Esophagus (tissue), 2 donors: ENCODE results near the gene LRRC34. TPM values are rescaled to one million over a fixed set of nuclear protein-coding genes. Genes with fewer than 3 reads are reported as not detected.

Source experiments
- H3K27ac ChIP-seq, 2 donors: one replicate each; pipeline ENCODE4 v1.5.1; 2013; ENCODE audit warnings: low read depth in 2 of 2, mild to moderate bottlenecking in 2 of 2, inconsistent platforms in 1 of 2, low read length in 1 of 2, moderate library complexity in 1 of 2
- H3K27me3 ChIP-seq, 2 donors: one replicate each; pipeline ENCODE4 v1.6.1; 2013; ENCODE audit warnings: low read length in 2 of 2, control low read depth in 1 of 2, mild to moderate bottlenecking in 1 of 2; ENCODE audit not compliant: insufficient read depth in 2 of 2, control insufficient read depth in 1 of 2
- H3K36me3 ChIP-seq, 2 donors: one replicate each; pipeline ENCODE4 v1.6.1; 2013; ENCODE audit warnings: low read length in 1 of 2; ENCODE audit not compliant: control insufficient read depth in 2 of 2, insufficient read depth in 2 of 2
- H3K4me1 ChIP-seq, 2 donors: one replicate each; pipeline ENCODE4 v1.6.1; 2013; ENCODE audit warnings: low read length in 1 of 2; ENCODE audit not compliant: control insufficient read depth in 2 of 2, insufficient read depth in 2 of 2
- H3K4me3 ChIP-seq, 2 donors: one replicate each; pipeline ENCODE4 v1.5.1; 2013; ENCODE audit warnings: low read length in 2 of 2, mild to moderate bottlenecking in 2 of 2, low read depth in 1 of 2, moderate library complexity in 1 of 2
- H3K9me3 ChIP-seq, 2 donors: one replicate each; pipeline ENCODE4 v1.6.1; 2013; ENCODE audit warnings: mild to moderate bottlenecking in 2 of 2, low read depth in 1 of 2, low read length in 1 of 2, moderate library complexity in 1 of 2; ENCODE audit not compliant: control insufficient read depth in 2 of 2, insufficient read depth in 1 of 2
- WGBS, 2 donors: extraction: QIAGEN DNeasy Blood & Tissue Kit; methylation state at CpG; one replicate each; pipeline ENCODE4 v1.1.7; 2013; 5-methylcytosine and 5-hydroxymethylcytosine counted together
- polyA plus RNA-seq, 2 donors: library from polyadenylated mRNA; stranded (reverse); fragments of 200-250 nt; gene quantifications; one replicate each; pipeline ENCODE4 v1.2.3, GENCODE V29; 2013
- donor health status: healthy with polysubstance abuse.
- donor health status: Bipolar disorder and iron deficiency.

Gene LRRC34
- polyA plus RNA-seq, 2 donors = 0.20 to 0.27 TPM

- Histone ChIP-seq H3K27ac (peak overlapping the region; percentile 95 to 99), H3K27me3 (no peaks in the 10 kb centered on the region), H3K9me3 (no peaks in the 10 kb centered on the region), H3K4me1 (no peaks in the 10 kb centered on the region), H3K36me3 (no peaks in the 10 kb centered on the region), H3K4me3 (peak overlapping the region; percentile 46 to 63)
- WGBS, 2 donors = 1% methylated on average over 27 of the region's 27 CpGs
Observed at GRCh38 chr3:169771497-169772304, 41.0 kb downstream of the LRRC34 start.

GRCh38 chr3:169769287-169770181, 43.2 kb downstream of the LRRC34 start, which contains the start of gene ACTRT3:
ACTRT3 (minus strand) TSS chr3:169769561; CDS start chr3:169769520, 41 bp downstream.
- Histone ChIP-seq H3K4me1 (no peaks in the 10 kb centered on the region), H3K27ac (peak within 1 kb of the TSS; percentile 93 to 97), H3K36me3 (no peaks in the 10 kb centered on the region), H3K4me3 (peak within 1 kb of the TSS; percentile 69 to 71), H3K9me3 (no peaks in the 10 kb centered on the region), H3K27me3 (no peaks in the 10 kb centered on the region)
- 2 to 3% methylated on average over 50 to 51 of the region's 51 CpGs for WGBS, 2 donors

- no peaks in the 10 kb centered on the region for H3K9me3 ChIP-seq
- no peaks in the 10 kb centered on the region for H3K27me3 ChIP-seq
- H3K36me3 ChIP-seq = no peaks in the 10 kb centered on the region
- peak within 1 kb of the TSS; percentile 98 to 99 for H3K27ac ChIP-seq
- H3K4me3 ChIP-seq = peak within 1 kb of the TSS; percentile 78 to 90
- H3K4me1 ChIP-seq = peaks cover 0 to 3% of the 10 kb centered on the region in 2 donors
- WGBS, 2 donors = 6 to 7% methylated on average over 42 of the region's 42 CpGs
Observed at GRCh38 chr3:169764882-169765612, 47.7 kb downstream of the LRRC34 start, which contains the start of gene TERC. TERC (minus strand) TSS chr3:169765060.

- H3K27ac ChIP-seq = peak overlapping the region; percentile 98 to 99
- peaks cover 0 to 3% of the 10 kb centered on the region in 2 donors for H3K4me1 ChIP-seq
- no peaks in the 10 kb centered on the region for H3K36me3 ChIP-seq
- H3K9me3 ChIP-seq = no peaks in the 10 kb centered on the region
- H3K27me3 ChIP-seq = no peaks in the 10 kb centered on the region
- peak overlapping the region; percentile 78 to 90 for H3K4me3 ChIP-seq
- WGBS, 2 donors = 0 to 1% methylated on average over 46 of the region's 46 CpGs
Observed at GRCh38 chr3:169764312-169764881, 48.3 kb downstream of the LRRC34 start.

- Histone ChIP-seq H3K27me3 (no peaks in the 10 kb centered on the region), H3K4me1 (peaks cover 0 to 3% of the 10 kb centered on the region in 2 donors), H3K27ac (no peak overlapping the region), H3K4me3 (no peak overlapping the region), H3K36me3 (no peaks in the 10 kb centered on the region), H3K9me3 (no peaks in the 10 kb centered on the region)
- WGBS, 2 donors = 68 to 76% methylated on average over 4 of the region's 4 CpGs
Observed at GRCh38 chr3:169760479-169760878, 52.2 kb downstream of the LRRC34 start.

GRCh38 chr3:169759256-169759655, 53.4 kb downstream of the LRRC34 start:
- Histone ChIP-seq H3K36me3 (no peaks in the 10 kb centered on the region), H3K9me3 (no peaks in the 10 kb centered on the region), H3K4me3 (no peak overlapping the region), H3K27ac (no peak overlapping the region), H3K4me1 (peaks cover 0 to 3% of the 10 kb centered on the region in 2 donors), H3K27me3 (no peaks in the 10 kb centered on the region)
- 60 to 69% methylated on average over 2 of the region's 2 CpGs for WGBS, 2 donors

GRCh38 chr3:169758359-169758994, 54.2 kb downstream of the LRRC34 start:
- WGBS, 2 donors = 54 to 61% methylated on average over 5 of the region's 5 CpGs
- Histone ChIP-seq H3K27me3 (no peaks in the 10 kb centered on the region), H3K4me3 (no peak overlapping the region), H3K9me3 (no peaks in the 10 kb centered on the region), H3K27ac (no peak overlapping the region), H3K36me3 (no peaks in the 10 kb centered on the region), H3K4me1 (peaks cover 0 to 3% of the 10 kb centered on the region in 2 donors)

- Histone ChIP-seq H3K27ac (no peak overlapping the region), H3K27me3 (no peaks in the 10 kb centered on the region), H3K4me3 (no peak overlapping the region), H3K9me3 (no peaks in the 10 kb centered on the region), H3K4me1 (no peaks in the 10 kb centered on the region), H3K36me3 (no peaks in the 10 kb centered on the region)
- 46 to 62% methylated on average over 2 of the region's 2 CpGs for WGBS, 2 donors
Observed at GRCh38 chr3:169755488-169755887, 57.2 kb downstream of the LRRC34 start.
